GM21576 (cell line): ENCODE data around the gene CCDC88C.
"Not testable (repeated sequence)": the region's sequence is repeated elsewhere in the genome, so short reads cannot be mapped to it uniquely, and the experiment has no call there.

Source experiments
- ATAC-seq: cut with Tn5 transposase; IDR thresholded peaks from one replicate; pipeline ENCODE4 v1.9.1; 2021; ENCODE audit warnings: mild to moderate bottlenecking, moderate library complexity; ENCODE audit not compliant: unreplicated experiment

CCDC88C gene

GRCh38 chr14:91233936-91234790 is 183.5 kb downstream of the CCDC88C start:
- no peak for ATAC-seq

- no peak for ATAC-seq
These were observed 185.0 kb downstream of the CCDC88C start for GRCh38 chr14:91232603-91233002.

- ATAC-seq: no peak
These were observed 185.6 kb downstream of the CCDC88C start for GRCh38 chr14:91232052-91232451.

- no peak for ATAC-seq
These were observed 186.2 kb downstream of the CCDC88C start for GRCh38 chr14:91231446-91231845.

GRCh38 chr14:91230397-91231035 is 187.1 kb downstream of the CCDC88C start:
- ATAC-seq: no peak

GRCh38 chr14:91229743-91230200 is 187.8 kb downstream of the CCDC88C start:
- peak; percentile 75 for ATAC-seq

- no peak for ATAC-seq
These were observed 188.6 kb downstream of the CCDC88C start for GRCh38 chr14:91229005-91229382.

GRCh38 chr14:91228112-91229004 is 189.3 kb downstream of the CCDC88C start:
- peak; percentile 72 for ATAC-seq

- no peak for ATAC-seq
These were observed 190.4 kb downstream of the CCDC88C start for GRCh38 chr14:91227183-91227628.

- not testable (repeated sequence) for ATAC-seq
These were observed 191.3 kb downstream of the CCDC88C start for GRCh38 chr14:91226360-91226759.

- ATAC-seq: no peak
These were observed 192.6 kb downstream of the CCDC88C start for GRCh38 chr14:91225025-91225424.

- no peak for ATAC-seq
These were observed 194.4 kb downstream of the CCDC88C start for GRCh38 chr14:91223028-91223783.
